Measurements from ENCODE around the gene FRYL.

- TF ChIP-seq POLR2AphosphoS5 (IDR thresholded peaks at IDR 0.05; ENCODE audit: low read depth, low read length), result no peak
- no peak for TF ChIP-seq TAF1 (IDR thresholded peaks at IDR 0.05; ENCODE audit: borderline replicate concordance, insufficient read depth, low read length)
- TF ChIP-seq SIN3A (IDR thresholded peaks at IDR 0.05; ENCODE audit: borderline replicate concordance, insufficient read depth, low read length), result no peak
- TF ChIP-seq REST (IDR thresholded peaks at IDR 0.05; ENCODE audit: insufficient read depth in 1 of 2, low read depth in 2 of 2, low read length in 2 of 2), result no peak
Measured at GRCh38 chr4:48490680-48491513, 289.2 kb downstream of the FRYL start.
